Psoas muscle (tissue), 8 donors: Measurements from ENCODE around the gene SARM1. TPM values are rescaled to one million over a fixed set of nuclear protein-coding genes. Genes with fewer than 3 reads are reported as not detected.

ENCODE experiments used
- ATAC-seq, 4 donors: fragments of 200-7000 bp; cut with Tn5 transposase; one replicate each; pipeline ENCODE4 v1.9.1; 2020; ENCODE audit warnings: moderate library complexity in 3 of 4, mild to moderate bottlenecking in 2 of 4
- DNase-seq, 2 donors: peaks; one replicate each; pipeline ENCODE4 v3.0.0-alpha.2; 2020
- H3K27ac ChIP-seq: fragments of 200-600 bp; one replicate; pipeline ENCODE4 v1.8.0; 2022
- H3K27me3 ChIP-seq, 3 donors: fragments of 200-600 bp in 1 of 3; one replicate each; pipeline versions ENCODE4 v1.6.1 to v1.8.0; 2013 to 2022; ENCODE audit warnings: low read length in 2 of 3, mild to moderate bottlenecking in 2 of 3, moderate library complexity in 1 of 3; ENCODE audit not compliant: insufficient read depth in 3 of 3
- H3K36me3 ChIP-seq, 2 donors: fragments of 200-600 bp in 1 of 2; one replicate each; pipeline versions ENCODE4 v1.6.1 to v1.8.0; 2013 to 2022; ENCODE audit warnings: low read depth in 1 of 2, mild to moderate bottlenecking in 1 of 2, moderate library complexity in 1 of 2; ENCODE audit not compliant: insufficient read depth in 1 of 2
- H3K4me1 ChIP-seq: fragments of 200-600 bp; one replicate; pipeline ENCODE4 v1.8.0; 2022
- H3K4me3 ChIP-seq: fragments of 200-600 bp; one replicate; pipeline ENCODE4 v1.8.0; 2022; ENCODE audit warnings: mild to moderate bottlenecking
- H3K9me3 ChIP-seq: fragments of 200-600 bp; one replicate; pipeline ENCODE4 v1.8.0; 2022
- CTCF ChIP-seq: fragments of 200-600 bp; IDR thresholded peaks from one replicate; pipeline ENCODE4 v1.8.0; 2022; ENCODE audit warnings: antibody characterized with exemption
- WGBS, 3 donors: extraction: QIAGEN DNeasy Blood & Tissue Kit; methylation state at CpG; one replicate each; pipeline versions ENCODE4 v1.1.6 to v1.1.7; 2013; 5-methylcytosine and 5-hydroxymethylcytosine counted together
- intact Hi-C, 2 donors: fragments of 100-400 bp; cut with DNase I; formaldehyde crosslinking; loops; one replicate each; pipeline versions ENCODE4 v1.11.0 to v1.14.2; 2022
- polyA plus RNA-seq, 3 donors: library from polyadenylated mRNA; stranded (reverse); fragments of 200-250 nt; gene quantifications; one replicate each; pipeline ENCODE4 v1.2.3, GENCODE V29; 2013
- total RNA-seq, 4 donors: library from RNA; stranded (reverse); fragmentation: NEBNext Ultra II Directional in 2 of 4; extraction: Animal tissue kit (Norgen Biotek cat#: 25700) in 2 of 4; gene quantifications; one replicate each; pipeline versions ENCODE4 v1.2.1 to v1.2.4, GENCODE V29; 2021 to 2023
- donor health status: healthy with polysubstance abuse.
- donor health status: DM: no; HTN: no; CAD: no; lungs with moderate emphysema.
- donor health status: Bipolar disorder and iron deficiency.
- donor health status: healthy.
- donor health status: DM: yes; HTN: yes; CAD: no.
- donor health status: DM: no; HTN: no; CAD: no.
- donor health status: DM: no; HTN: no; CAD: no.
- donor health status: DM: yes; HTN: yes; CAD: no.

SARM1 gene
- total and polyA plus RNA-seq, 7 donors: 0.77 to 2.2 (median 1.8) TPM

GRCh38 chr17:28326114-28326513, 45.4 kb upstream of the SARM1 start:
- H3K9me3 ChIP-seq: no peaks in the 10 kb centered on the region
- ATAC-seq (no peak), DNase-seq (no peak)
- 86 to 91% (median 86%) methylated on average over 7 of the region's 7 CpGs for WGBS, 3 donors
- no peak overlapping the region for H3K4me3 ChIP-seq
- TF ChIP-seq CTCF: no peak
- no peak overlapping the region for H3K27ac ChIP-seq
- no peaks in the 10 kb centered on the region for H3K27me3 ChIP-seq
- intact Hi-C loops: no loop called here
- no peaks in the 10 kb centered on the region for H3K4me1 ChIP-seq
- peaks cover 2 to 51% of the 10 kb centered on the region in 2 donors for H3K36me3 ChIP-seq

GRCh38 chr17:28327031-28327607, 44.4 kb upstream of the SARM1 start:
- 88 to 94% (median 89%) methylated on average over 9 of the region's 9 CpGs for WGBS, 3 donors
- H3K36me3 ChIP-seq: peaks cover 2 to 62% of the 10 kb centered on the region in 2 donors

GRCh38 chr17:28327709-28328108, 43.8 kb upstream of the SARM1 start:
- Histone ChIP-seq H3K4me1 (no peaks in the 10 kb centered on the region), H3K4me3 (no peak overlapping the region), H3K9me3 (no peaks in the 10 kb centered on the region), H3K27ac (no peak overlapping the region), H3K36me3 (peaks cover 2 to 67% of the 10 kb centered on the region in 2 donors), H3K27me3 (no peaks in the 10 kb centered on the region)
- 57 to 62% (median 62%) methylated on average over 3 of the region's 3 CpGs for WGBS, 3 donors
- ATAC-seq (no peak), DNase-seq (no peak)
- TF ChIP-seq CTCF: no peak
- intact Hi-C loops: no loop called here

More at GRCh38 chr17:28327031-28327607, 44.4 kb upstream of the SARM1 start:
- H3K9me3 ChIP-seq: no peaks in the 10 kb centered on the region
- no peaks in the 10 kb centered on the region for H3K27me3 ChIP-seq
- no peak for TF ChIP-seq CTCF
- DNase-seq: no peak
- intact Hi-C loops: no loop called here
- no peaks in the 10 kb centered on the region for H3K4me1 ChIP-seq
- no peak for ATAC-seq
- no peak overlapping the region for H3K4me3 ChIP-seq
- H3K27ac ChIP-seq: no peak overlapping the region

GRCh38 chr17:28328325-28328724, 43.2 kb upstream of the SARM1 start:
- no peak for ATAC-seq
- H3K27ac ChIP-seq: no peak overlapping the region

More at GRCh38 chr17:28328325-28328724, 43.2 kb upstream of the SARM1 start:
- H3K4me1 ChIP-seq: no peaks in the 10 kb centered on the region
- no peak for TF ChIP-seq CTCF
- peaks cover 2 to 67% of the 10 kb centered on the region in 2 donors for H3K36me3 ChIP-seq
- 71 to 79% (median 76%) methylated on average over 4 of the region's 4 CpGs for WGBS, 3 donors
- no peak overlapping the region for H3K4me3 ChIP-seq
- no peak for DNase-seq
- H3K9me3 ChIP-seq: no peaks in the 10 kb centered on the region
- intact Hi-C loops: no loop called here
- no peaks in the 10 kb centered on the region for H3K27me3 ChIP-seq
